ENCODE measurements around the gene TACC3.
A peak's percentile ranks its signal among the peaks of the same experiment; 100 is the strongest.

The TACC3 gene

DNA sequence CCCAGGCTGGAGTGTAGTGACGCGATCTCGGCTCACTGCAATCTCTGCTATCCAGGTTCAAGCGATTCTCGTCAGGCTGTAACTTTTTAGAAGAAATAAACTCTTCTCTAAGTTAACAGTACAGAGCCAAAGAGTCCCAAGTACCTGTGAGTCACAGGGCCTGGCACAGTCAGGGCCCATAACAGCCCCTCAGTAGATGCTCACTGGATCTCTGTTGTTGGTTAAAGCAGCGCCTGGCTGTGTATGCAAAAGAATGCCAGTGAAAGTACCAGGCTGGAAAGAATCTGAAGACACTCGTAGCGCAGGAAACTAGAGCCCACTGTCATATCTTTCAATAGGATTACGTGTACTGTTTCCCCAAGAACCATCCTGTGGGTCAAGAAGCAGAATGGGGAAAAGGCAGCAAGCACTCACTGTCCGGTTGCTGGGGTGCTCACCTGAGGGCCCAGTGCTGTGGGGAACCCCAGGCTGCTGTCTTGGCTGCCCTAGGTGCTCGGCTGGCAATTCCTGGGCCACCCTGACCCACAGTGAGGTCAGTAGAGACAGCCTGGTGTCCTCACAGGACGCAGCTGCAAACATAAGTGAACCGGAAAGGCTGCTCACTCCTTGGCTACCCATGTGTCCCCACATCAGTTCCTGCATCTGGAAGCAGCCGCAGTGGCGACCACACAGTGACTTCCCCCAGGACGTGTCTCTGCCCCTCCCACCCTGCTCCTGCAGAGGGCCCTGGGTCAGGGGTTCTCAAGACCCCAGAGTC is 6.1 kb upstream of the TACC3 start:
- Histone ChIP-seq H3K9ac (ENCODE audit: low read depth in 1 of 2, low read length in 2 of 2) (peak overlapping the region; percentile 0 to 28), H3K36me3 (ENCODE audit: control insufficient read depth in 1 of 2, insufficient read depth in 2 of 2, low read length in 2 of 2) (peaks cover 5 to 31% of the 10 kb centered on the region in 2 donors), H3K4me3 (ENCODE audit: low read depth in 1 of 2, low read length in 2 of 2) (no peak overlapping the region), H3K4me1 (ENCODE audit: control insufficient read depth in 1 of 2, insufficient read depth in 2 of 2, low read length in 2 of 2) (peaks cover 19 to 76% of the 10 kb centered on the region in 2 donors), H3K9me3 (ENCODE audit: control insufficient read depth in 1 of 2, low read length in 2 of 2) (no peaks in the 10 kb centered on the region), H3K27me3 (ENCODE audit: control insufficient read depth in 1 of 2, insufficient read depth in 2 of 2, low read length in 2 of 2) (no peaks in the 10 kb centered on the region), H3K27ac (ENCODE audit: low read depth, low read length) (no peak overlapping the region)

DNA sequence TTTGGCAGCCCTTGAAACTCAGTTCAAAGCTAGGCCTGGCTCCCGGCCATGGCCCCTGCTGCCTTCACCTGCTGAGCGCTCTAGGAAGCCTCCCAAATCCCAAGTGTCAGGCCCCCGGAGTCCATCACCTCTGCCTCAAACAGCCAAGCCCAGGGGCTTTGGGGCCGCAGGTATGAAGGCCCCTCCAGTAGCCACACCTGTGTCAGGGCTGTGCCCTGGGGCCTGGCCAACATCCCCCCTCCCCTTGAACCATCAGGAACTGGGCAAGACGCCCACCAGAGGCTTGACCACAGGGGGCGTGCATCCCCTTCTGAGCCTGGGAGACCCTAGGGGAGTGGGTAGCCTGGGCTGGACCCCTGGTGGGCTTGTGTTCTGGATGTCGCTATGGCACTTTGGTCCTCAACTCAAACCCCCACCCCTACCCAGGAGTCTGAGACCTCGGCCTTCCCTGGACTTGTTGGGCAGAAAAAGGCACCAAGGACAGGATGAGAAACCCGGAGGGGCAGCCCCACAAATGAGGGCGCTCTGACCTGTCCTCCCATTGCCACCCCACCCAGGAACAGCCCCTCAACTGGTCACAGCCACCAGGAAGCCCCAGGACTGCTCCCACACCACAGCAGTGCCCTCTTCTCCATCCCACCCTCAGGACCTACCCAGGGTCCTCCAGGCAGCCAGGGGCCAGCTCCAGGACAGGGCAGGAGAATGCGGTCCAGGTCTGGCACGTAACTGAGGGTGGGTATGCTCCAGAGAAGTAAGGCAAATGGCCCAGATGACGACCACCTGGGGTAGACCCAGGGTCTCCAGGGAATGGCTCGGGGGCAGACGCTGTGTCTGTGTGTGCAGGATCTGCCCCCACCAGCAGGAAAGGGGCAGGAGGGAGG is 5.0 kb upstream of the TACC3 start:
- peaks cover 5 to 30% of the 10 kb centered on the region in 2 donors for H3K36me3 ChIP-seq (ENCODE audit: control insufficient read depth in 1 of 2, insufficient read depth in 2 of 2, low read length in 2 of 2)
- peaks cover 16 to 67% of the 10 kb centered on the region in 2 donors for H3K4me1 ChIP-seq (ENCODE audit: control insufficient read depth in 1 of 2, insufficient read depth in 2 of 2, low read length in 2 of 2)
- no peaks in the 10 kb centered on the region for H3K9me3 ChIP-seq (ENCODE audit: control insufficient read depth in 1 of 2, low read length in 2 of 2)
- H3K9ac ChIP-seq (ENCODE audit: low read depth in 1 of 2, low read length in 2 of 2), result no peak overlapping the region
- H3K27me3 ChIP-seq (ENCODE audit: control insufficient read depth in 1 of 2, insufficient read depth in 2 of 2, low read length in 2 of 2), result no peaks in the 10 kb centered on the region
- no peak overlapping the region for H3K4me3 ChIP-seq (ENCODE audit: low read depth in 1 of 2, low read length in 2 of 2)
- H3K27ac ChIP-seq (ENCODE audit: low read depth, low read length), result no peak overlapping the region

- peaks cover 24 to 73% of the 10 kb centered on the region in 2 donors for H3K4me1 ChIP-seq (ENCODE audit: control insufficient read depth in 1 of 2, insufficient read depth in 2 of 2, low read length in 2 of 2)
- no peak overlapping the region for H3K4me3 ChIP-seq (ENCODE audit: low read depth in 1 of 2, low read length in 2 of 2)
- H3K27ac ChIP-seq (ENCODE audit: low read depth, low read length), result no peak overlapping the region
- H3K27me3 ChIP-seq (ENCODE audit: control insufficient read depth in 1 of 2, insufficient read depth in 2 of 2, low read length in 2 of 2), result no peaks in the 10 kb centered on the region
- no peak overlapping the region for H3K9ac ChIP-seq (ENCODE audit: low read depth in 1 of 2, low read length in 2 of 2)
- H3K9me3 ChIP-seq (ENCODE audit: control insufficient read depth in 1 of 2, low read length in 2 of 2), result no peaks in the 10 kb centered on the region
- H3K36me3 ChIP-seq (ENCODE audit: control insufficient read depth in 1 of 2, insufficient read depth in 2 of 2, low read length in 2 of 2), result peaks cover 5 to 30% of the 10 kb centered on the region in 2 donors
These were observed 3.9 kb upstream of the TACC3 start for GRCh38 chr4:1717129-1718094.

- H3K9me3 ChIP-seq (ENCODE audit: control insufficient read depth in 1 of 2, low read length in 2 of 2), result no peaks in the 10 kb centered on the region
- no peak overlapping the region for H3K4me3 ChIP-seq (ENCODE audit: low read depth in 1 of 2, low read length in 2 of 2)
- no peaks in the 10 kb centered on the region for H3K27me3 ChIP-seq (ENCODE audit: control insufficient read depth in 1 of 2, insufficient read depth in 2 of 2, low read length in 2 of 2)
- H3K27ac ChIP-seq (ENCODE audit: low read depth, low read length), result no peak overlapping the region
- no peak overlapping the region for H3K9ac ChIP-seq (ENCODE audit: low read depth in 1 of 2, low read length in 2 of 2)
- H3K36me3 ChIP-seq (ENCODE audit: control insufficient read depth in 1 of 2, insufficient read depth in 2 of 2, low read length in 2 of 2), result peaks cover 5 to 30% of the 10 kb centered on the region in 2 donors
- H3K4me1 ChIP-seq (ENCODE audit: control insufficient read depth in 1 of 2, insufficient read depth in 2 of 2, low read length in 2 of 2), result peaks cover 32 to 76% of the 10 kb centered on the region in 2 donors
These were observed 3.0 kb upstream of the TACC3 start for GRCh38 chr4:1718095-1718850.

GRCh38 chr4:1720163-1720983 is 948 bp upstream of the TACC3 start:
- Histone ChIP-seq H3K4me1 (ENCODE audit: control insufficient read depth in 1 of 2, insufficient read depth in 2 of 2, low read length in 2 of 2) (peaks cover 33 to 55% of the 10 kb centered on the region in 2 donors), H3K9me3 (ENCODE audit: control insufficient read depth in 1 of 2, low read length in 2 of 2) (no peaks in the 10 kb centered on the region), H3K27ac (ENCODE audit: low read depth, low read length) (peak overlapping the region; percentile 89), H3K36me3 (ENCODE audit: control insufficient read depth in 1 of 2, insufficient read depth in 2 of 2, low read length in 2 of 2) (peaks cover 5 to 31% of the 10 kb centered on the region in 2 donors), H3K27me3 (ENCODE audit: control insufficient read depth in 1 of 2, insufficient read depth in 2 of 2, low read length in 2 of 2) (no peaks in the 10 kb centered on the region), H3K9ac (ENCODE audit: low read depth in 1 of 2, low read length in 2 of 2) (peak overlapping the region; percentile 77 to 94), H3K4me3 (ENCODE audit: low read depth in 1 of 2, low read length in 2 of 2) (peak overlapping the region; percentile 80 to 92)

- H3K27me3 ChIP-seq (ENCODE audit: control insufficient read depth in 1 of 2, insufficient read depth in 2 of 2, low read length in 2 of 2), result no peaks in the 10 kb centered on the region
- H3K27ac ChIP-seq (ENCODE audit: low read depth, low read length), result no peak overlapping the region
- peak overlapping the region; percentile 66 to 70 for H3K4me3 ChIP-seq (ENCODE audit: low read depth in 1 of 2, low read length in 2 of 2)
- H3K9me3 ChIP-seq (ENCODE audit: control insufficient read depth in 1 of 2, low read length in 2 of 2), result no peaks in the 10 kb centered on the region
- H3K36me3 ChIP-seq (ENCODE audit: control insufficient read depth in 1 of 2, insufficient read depth in 2 of 2, low read length in 2 of 2), result peaks cover 0 to 32% of the 10 kb centered on the region in 2 donors
- peak overlapping the region; percentile 0 to 51 for H3K9ac ChIP-seq (ENCODE audit: low read depth in 1 of 2, low read length in 2 of 2)
- peaks cover 36 to 58% of the 10 kb centered on the region in 2 donors for H3K4me1 ChIP-seq (ENCODE audit: control insufficient read depth in 1 of 2, insufficient read depth in 2 of 2, low read length in 2 of 2)
These were observed 587 bp downstream of the TACC3 start for GRCh38 chr4:1721666-1722550.

DNA sequence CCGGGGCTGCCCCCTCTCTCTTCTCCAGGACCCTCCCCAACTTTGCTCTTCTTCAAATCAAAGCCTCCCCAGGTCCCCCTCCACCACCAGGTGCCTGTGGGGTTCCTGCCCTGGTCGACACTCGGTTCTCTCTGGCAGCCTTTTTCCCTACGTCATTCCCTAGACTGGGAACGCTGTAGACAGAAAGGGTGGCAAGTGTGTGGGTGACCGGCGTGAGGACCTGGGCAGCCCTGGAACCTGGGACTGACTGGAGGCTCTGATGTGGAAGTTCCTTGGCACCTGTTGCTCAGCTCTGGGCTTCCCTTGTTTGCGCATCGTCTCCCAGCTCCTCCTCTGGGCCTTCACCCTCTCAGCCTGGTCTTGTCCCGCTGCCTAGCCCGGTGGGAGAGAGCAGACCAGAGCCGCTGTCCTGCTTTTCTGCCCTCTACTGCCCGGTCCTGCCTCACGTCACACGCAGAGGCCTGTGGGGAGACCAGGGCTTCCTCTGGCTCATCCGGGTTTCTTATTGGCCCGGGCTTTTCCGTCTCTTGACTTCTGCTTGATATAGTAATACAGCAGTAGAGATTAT is 1.3 kb downstream of the TACC3 start:
- Histone ChIP-seq H3K9ac (ENCODE audit: low read depth in 1 of 2, low read length in 2 of 2) (peak overlapping the region; percentile 0 to 51), H3K27me3 (ENCODE audit: control insufficient read depth in 1 of 2, insufficient read depth in 2 of 2, low read length in 2 of 2) (no peaks in the 10 kb centered on the region), H3K9me3 (ENCODE audit: control insufficient read depth in 1 of 2, low read length in 2 of 2) (no peaks in the 10 kb centered on the region), H3K4me1 (ENCODE audit: control insufficient read depth in 1 of 2, insufficient read depth in 2 of 2, low read length in 2 of 2) (peaks cover 44 to 59% of the 10 kb centered on the region in 2 donors), H3K27ac (ENCODE audit: low read depth, low read length) (peak overlapping the region; percentile 61), H3K36me3 (ENCODE audit: control insufficient read depth in 1 of 2, insufficient read depth in 2 of 2, low read length in 2 of 2) (peaks cover 0 to 24% of the 10 kb centered on the region in 2 donors), H3K4me3 (ENCODE audit: low read depth in 1 of 2, low read length in 2 of 2) (peak overlapping the region; percentile 66 to 70)

All from duodenal mucosa (tissue), 2 donors.